VCaP (cell line): Measurements from ENCODE around the gene ILKAP.

Experiments used
- H3K27ac ChIP-seq: fragments of 450-650 bp; 2 replicates; pipeline ENCODE4 v1.5.1; 2017
- CTCF ChIP-seq: fragments of 450-650 bp; conservative IDR thresholded peaks from 2 replicates; pipeline ENCODE4 v1.5.1; 2017; ENCODE audit warnings: mild to moderate bottlenecking, moderate library complexity

ILKAP gene

GRCh38 chr2:238140040-238140439, 63.5 kb downstream of the ILKAP start:
- H3K27ac ChIP-seq: no peak overlapping the region
- TF ChIP-seq CTCF: no peak

GRCh38 chr2:238139196-238140039, 64.1 kb downstream of the ILKAP start:
- 0 out of 2 replicates have a peak, but pooled peaks have one; percentile 6 for TF ChIP-seq CTCF

GRCh38 chr2:238138331-238139195, 64.9 kb downstream of the ILKAP start, which contains the start of gene KLHL30:
Gene KLHL30, plus strand, starts transcription at chr2:238138668. Its CDS starts 2,087 bp downstream, at chr2:238140755.
- no peak for TF ChIP-seq CTCF
- H3K27ac ChIP-seq: no peak within 1 kb of the TSS

More at GRCh38 chr2:238139196-238140039, 64.1 kb downstream of the ILKAP start:
- H3K27ac ChIP-seq: no peak overlapping the region

- no peak for TF ChIP-seq CTCF
- H3K27ac ChIP-seq: no peak overlapping the region
These were observed 65.6 kb downstream of the ILKAP start for GRCh38 chr2:238137885-238138284.

- H3K27ac ChIP-seq: no peak overlapping the region
- no peak for TF ChIP-seq CTCF
These were observed 66.5 kb downstream of the ILKAP start for GRCh38 chr2:238136820-238137537.

- TF ChIP-seq CTCF: no peak
- no peak overlapping the region for H3K27ac ChIP-seq
These were observed 67.8 kb downstream of the ILKAP start for GRCh38 chr2:238135601-238136150.
